H1 (cell line): Measurements from ENCODE around the gene DCANP1. TPM values are rescaled to one million over a fixed set of nuclear protein-coding genes. Genes with fewer than 3 reads are reported as not detected.

Experiments used
- CTCF ChIA-PET: fragments of 300-600 bp; sonication (Branson Sonifier 250); formaldehyde crosslinking; loops from one replicate; lab custom pipeline; 2021; ENCODE audit not compliant: partially characterized antibody; lab: Charles Lee
- POLR2A ChIA-PET: fragments of 300-600 bp; sonication (Branson Sonifier 250); formaldehyde crosslinking; loops from one replicate; lab custom pipeline; 2021; ENCODE audit warnings: inconsistent platforms; ENCODE audit not compliant: partially characterized antibody; lab: Charles Lee
- DNase-seq, 2 experiments: peaks; one replicate each; pipeline versions ENCODE4 v3.0.0 to v3.0.0-alpha.2; 2010 to 2022; ENCODE audit warnings: low spot score in 2 of 2, low read depth in 1 of 2, mixed read lengths in 1 of 2
- FAIRE-seq: peaks from 2 replicates; lab custom pipeline; 2011; peaks lifted over from hg19 to GRCh38; lab: Jason Lieb, UNC
- H2AFZ ChIP-seq: 2 replicates; pipeline ENCODE4 v1.8.1; 2012; ENCODE audit warnings: low read length, inconsistent platforms
- H2AK5ac ChIP-seq: 2 replicates; pipeline ENCODE4 v1.6.1; 2013; ENCODE audit warnings: low read depth, low read length
- H2BK120ac ChIP-seq: replicated peaks from 2 replicates; pipeline ENCODE3; 2013; ENCODE audit warnings: low read depth, low read length, inconsistent platforms
- H2BK12ac ChIP-seq: 2 replicates; pipeline ENCODE4 v1.6.1; 2013; ENCODE audit warnings: low read depth, low read length
- H2BK15ac ChIP-seq: 2 replicates; pipeline ENCODE4 v1.6.1; 2013; ENCODE audit warnings: low read length
- H2BK20ac ChIP-seq: 2 replicates; pipeline ENCODE4 v1.6.1; 2013; ENCODE audit warnings: low read length
- H2BK5ac ChIP-seq: 2 replicates; pipeline ENCODE4 v1.6.1; 2013; ENCODE audit warnings: low read depth, low read length
- H3K14ac ChIP-seq: 2 replicates; pipeline ENCODE4 v1.6.1; 2013; ENCODE audit warnings: inconsistent platforms; ENCODE audit not compliant: insufficient read length
- H3K18ac ChIP-seq: 2 replicates; pipeline ENCODE4 v1.6.1; 2013; ENCODE audit warnings: low read length; ENCODE audit errors: extremely low read depth
- H3K23ac ChIP-seq: 2 replicates; pipeline ENCODE4 v1.6.1; 2013; ENCODE audit warnings: inconsistent platforms; ENCODE audit not compliant: insufficient read length
- H3K23me2 ChIP-seq: 2 replicates; pipeline ENCODE4 v1.6.1; 2013; ENCODE audit warnings: low read depth, low read length
- H3K27ac ChIP-seq: 2 replicates; pipeline ENCODE4 v1.6.1; 2011; ENCODE audit warnings: low read depth, low read length, inconsistent platforms
- H3K27me3 ChIP-seq, 4 experiments: replicated peaks in 1 of 4; 1 replicate in 1 of 4; 2 replicates in 3 of 4; pipeline versions ENCODE4 v1.6.1 to v1.8.1; 2011 to 2013; ENCODE audit warnings: low read length in 3 of 4, mild to moderate bottlenecking in 3 of 4, inconsistent platforms in 2 of 4, mixed read lengths in 2 of 4, moderate library complexity in 1 of 4; ENCODE audit not compliant: control insufficient read depth in 3 of 4, insufficient read depth in 3 of 4; ENCODE audit errors: extremely low read depth in 1 of 4
- H3K36me3 ChIP-seq, 4 experiments: 2 replicates each; pipeline versions ENCODE4 v1.6.1 to v1.8.1; 2011 to 2013; ENCODE audit warnings: mild to moderate bottlenecking in 4 of 4, low read length in 3 of 4, moderate library complexity in 2 of 4, control low read depth in 1 of 4, inconsistent platforms in 1 of 4; ENCODE audit not compliant: insufficient read depth in 4 of 4, control insufficient read depth in 2 of 4
- H3K4ac ChIP-seq: replicated peaks from 2 replicates; pipeline ENCODE3; 2013; ENCODE audit warnings: low read length, low read depth, mixed read lengths, inconsistent platforms; ENCODE audit not compliant: insufficient read length
- H3K4me1 ChIP-seq, 4 experiments: replicated peaks in 1 of 4; 1 replicate in 1 of 4; 2 replicates in 3 of 4; pipeline versions ENCODE4 v1.6.1 to v1.8.1; 2011 to 2013; ENCODE audit warnings: low read length in 3 of 4, inconsistent platforms in 2 of 4, mixed read lengths in 1 of 4; ENCODE audit not compliant: insufficient read depth in 4 of 4, control insufficient read depth in 3 of 4
- H3K4me2 ChIP-seq, 2 experiments: 2 replicates each; pipeline versions ENCODE4 v1.6.1 to v1.8.1; 2011 to 2013; ENCODE audit warnings: low read depth in 2 of 2, low read length in 2 of 2, control low read depth in 1 of 2, inconsistent platforms in 1 of 2, mild to moderate bottlenecking in 1 of 2; ENCODE audit not compliant: insufficient read depth in 1 of 2
- H3K4me3 ChIP-seq, 4 experiments: fragments of 200-600, 300-600 bp in 1 of 4; sonication (generic), shearing (Covaris generic), sonication (Bioruptor Twin) in 1 of 4; 2 replicates each; pipeline versions ENCODE4 v1.5.1 to v1.8.1; 2011 to 2016; ENCODE audit warnings: low read length in 4 of 4, low read depth in 3 of 4, control low read depth in 2 of 4, inconsistent platforms in 2 of 4, mild to moderate bottlenecking in 2 of 4, mixed read lengths in 1 of 4, moderate library complexity in 1 of 4; ENCODE audit not compliant: insufficient read depth in 2 of 4; ENCODE audit errors: extremely low read depth in 1 of 4
- H3K56ac ChIP-seq: replicated peaks from 2 replicates; pipeline ENCODE3; 2013; ENCODE audit warnings: low read depth, mild to moderate bottlenecking, mixed read lengths, low read length, inconsistent platforms; ENCODE audit not compliant: insufficient read length
- H3K79me1 ChIP-seq: 2 replicates; pipeline ENCODE4 v1.6.1; 2013; ENCODE audit warnings: low read depth, low read length, control low read depth
- H3K79me2 ChIP-seq, 2 experiments: 2 replicates each; pipeline versions ENCODE4 v1.6.1 to v1.8.1; 2012 to 2013; ENCODE audit warnings: low read length in 2 of 2, mild to moderate bottlenecking in 2 of 2, inconsistent platforms in 1 of 2; ENCODE audit not compliant: insufficient read depth in 2 of 2, control insufficient read depth in 1 of 2
- H3K9ac ChIP-seq, 4 experiments: replicated peaks in 1 of 4; 1 replicate in 1 of 4; 2 replicates in 3 of 4; pipeline versions ENCODE4 v1.6.1 to v1.8.1; 2011 to 2013; ENCODE audit warnings: low read depth in 3 of 4, low read length in 3 of 4, control low read depth in 2 of 4, mild to moderate bottlenecking in 2 of 4, moderate library complexity in 2 of 4, inconsistent platforms in 1 of 4; ENCODE audit errors: extremely low read depth in 1 of 4
- H3K9me3 ChIP-seq, 2 experiments: 2 replicates each; pipeline versions ENCODE4 v1.6.1 to v1.8.1; 2012 to 2013; ENCODE audit warnings: mild to moderate bottlenecking in 2 of 2, moderate library complexity in 2 of 2, control low read depth in 1 of 2, inconsistent platforms in 1 of 2, low read depth in 1 of 2, low read length in 1 of 2, mixed read lengths in 1 of 2; ENCODE audit not compliant: insufficient read depth in 2 of 2
- H4K20me1 ChIP-seq, 2 experiments: replicated peaks in 1 of 2; 2 replicates each; pipeline versions ENCODE3 to v1.8.1; 2011 to 2013; ENCODE audit warnings: inconsistent platforms in 2 of 2, low read length in 2 of 2, mild to moderate bottlenecking in 1 of 2; ENCODE audit not compliant: insufficient read depth in 2 of 2, control insufficient read depth in 1 of 2
- H4K5ac ChIP-seq: 2 replicates; pipeline ENCODE4 v1.6.1; 2013; ENCODE audit warnings: low read length, low read depth, mixed read lengths, inconsistent platforms; ENCODE audit not compliant: insufficient read length
- H4K8ac ChIP-seq: 2 replicates; pipeline ENCODE4 v1.8.0; 2013; ENCODE audit warnings: mild to moderate bottlenecking, moderate library complexity, low read length, inconsistent platforms; ENCODE audit not compliant: insufficient read depth; ENCODE audit errors: extremely low read depth
- H4K91ac ChIP-seq: replicated peaks from 2 replicates; pipeline ENCODE3; 2013; ENCODE audit warnings: low read length, mixed read lengths, inconsistent platforms; ENCODE audit not compliant: insufficient read length
- BCL11A ChIP-seq, 2 experiments: IDR thresholded peaks; one replicate each; pipeline ENCODE4 v1.6.1; 2011; ENCODE audit warnings: low read depth in 2 of 2, low read length in 2 of 2, mild to moderate bottlenecking in 2 of 2
- CEBPB ChIP-seq: IDR thresholded peaks from 2 replicates; pipeline ENCODE4 v1.6.1; 2012; ENCODE audit warnings: low read depth, low read length
- EGR1 ChIP-seq: IDR thresholded peaks from 2 replicates; pipeline ENCODE4 v1.6.1; 2011; ENCODE audit warnings: low read depth, low read length, borderline replicate concordance
- GABPA ChIP-seq: IDR thresholded peaks from 2 replicates; pipeline ENCODE4 v1.6.1; 2011; ENCODE audit warnings: mild to moderate bottlenecking, low read length, moderate library complexity, borderline replicate concordance; ENCODE audit not compliant: insufficient read depth
- HDAC2 ChIP-seq, 2 experiments: fragments of 300-600 bp in 1 of 2; sonication (generic) in 1 of 2; IDR thresholded peaks; 2 replicates each; pipeline ENCODE4 v1.6.1; 2011 to 2012; ENCODE audit warnings: low read depth in 2 of 2, low read length in 2 of 2, mild to moderate bottlenecking in 2 of 2, moderate library complexity in 2 of 2, borderline replicate concordance in 1 of 2, inconsistent platforms in 1 of 2
- JUN ChIP-seq: IDR thresholded peaks from 2 replicates; pipeline ENCODE4 v1.6.1; 2011; ENCODE audit warnings: low read depth, mild to moderate bottlenecking, improper control_type of control experiment, low read length
- KDM1A ChIP-seq: fragments of 200-600, 300-600 bp; sonication (generic); IDR thresholded peaks from 2 replicates; pipeline ENCODE4 v1.7.1; 2016; ENCODE audit warnings: mild to moderate bottlenecking, low read length, borderline replicate concordance
- POLR2A ChIP-seq, 2 experiments: IDR thresholded peaks; 1 replicate in 1 of 2; 2 replicates in 1 of 2; pipeline ENCODE4 v1.6.1; 2011; ENCODE audit warnings: low read depth in 2 of 2, low read length in 2 of 2, mild to moderate bottlenecking in 2 of 2; ENCODE audit errors: control extremely low read depth in 1 of 2
- TBP ChIP-seq: IDR thresholded peaks from 2 replicates; pipeline ENCODE4 v1.6.1; 2011; ENCODE audit warnings: low read depth, low read length, improper control_type of control experiment
- WGBS, 2 experiments: shearing (Covaris generic) in 1 of 2; methylation state at CpG; one replicate each; pipeline versions ENCODE4 v1.1.6 to v1.1.7; 2013 to 2015; ENCODE audit warnings: low lambda C conversion rate in 2 of 2, mixed read lengths in 2 of 2, inconsistent platforms in 1 of 2, low coverage in 1 of 2, missing lambda C conversion rate in 1 of 2; ENCODE audit not compliant: insufficient replicate concordance in 2 of 2, insufficient coverage in 1 of 2, insufficient read length in 1 of 2; ENCODE audit errors: extremely low coverage in 1 of 2, missing lambda C conversion rate in 1 of 2; 5-methylcytosine and 5-hydroxymethylcytosine counted together
- polyA plus RNA-seq, 7 experiments: library from polyadenylated mRNA; depleted of rRNA in 3 of 7; stranded (reverse) in 5 of 7; unstranded in 2 of 7; fragments of >200 nt in 5 of 7; fragments of 200-250 nt in 2 of 7; gene quantifications; 1 replicate in 5 of 7; 2 replicates in 1 of 7; 4 replicates in 1 of 7; pipeline versions ENCODE4 v1.2.1 to v1.2.3, GENCODE V29; 2011 to 2013; ENCODE audit warnings: missing spikeins in 2 of 7, mixed read lengths in 2 of 7
- total RNA-seq: library from RNA; stranded (reverse); fragmentation: NEBNext Ultra II Directional; extraction: Animal tissue kit (Norgen Biotek cat#: 25700); gene quantifications from 2 replicates; pipeline ENCODE4 v1.2.1, GENCODE V29; 2021
- TF ChIP-seq, protein P1 (sequence below): IDR thresholded peaks from 2 replicates; pipeline ENCODE4 v1.6.1; 2012; ENCODE audit warnings: inconsistent platforms
- TF ChIP-seq, protein P2 (sequence below), 3 experiments: IDR thresholded peaks; 1 replicate in 2 of 3; 2 replicates in 1 of 3; pipeline versions ENCODE4 v1.5.1 to v1.6.1; 2011; ENCODE audit warnings: low read length in 3 of 3, mild to moderate bottlenecking in 3 of 3, inconsistent platforms in 2 of 3, low read depth in 1 of 3, moderate library complexity in 1 of 3; ENCODE audit not compliant: insufficient read depth in 1 of 3; ENCODE audit errors: control extremely low read depth in 1 of 3

DCANP1 gene
- total and polyA plus RNA-seq, 2 of the 8 experiments (the other 6 are each of a cell fraction or from before 2014, with no cell fraction given), result not detected

DNA sequence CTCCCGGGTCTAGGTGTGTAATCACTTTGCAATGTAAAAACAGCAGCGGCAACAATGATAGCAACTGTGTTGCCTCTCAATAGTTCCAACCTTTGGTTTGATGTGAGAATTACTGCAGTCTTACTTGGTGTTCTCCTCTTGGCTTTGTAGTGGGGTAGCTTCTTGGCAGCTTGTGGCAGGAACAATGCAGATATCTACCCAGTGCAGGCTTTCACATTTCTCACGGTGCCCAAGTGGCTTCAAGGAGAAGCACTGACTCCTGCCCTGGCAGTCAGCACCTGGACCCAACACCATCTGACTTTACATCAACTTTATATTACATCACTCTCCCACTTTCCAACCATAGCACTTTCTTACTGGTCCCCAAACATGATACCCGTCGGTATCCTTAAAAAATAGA, 33.4 kb upstream of the DCANP1 start:
- peaks cover 14 to 84% (median 71%) of the 10 kb centered on the region in 4 experiments for H3K27me3 ChIP-seq
- POLR2A ChIA-PET, result no interaction called here
- TF ChIP-seq CEBPB (no peak), EGR1 (no peak), JUN (no peak), BCL11A (IDR thresholded peaks at IDR 0.05; ENCODE audit: low read depth in 2 of 2, low read length in 2 of 2) (no peak), KDM1A (no peak), GABPA (no peak), POLR2A (IDR thresholded peaks at IDR 0.05; ENCODE audit: control extremely low read depth in 1 of 2, low read depth in 2 of 2, low read length in 2 of 2) (no peak), TBP (no peak), HDAC2 (IDR thresholded peaks at IDR 0.05; ENCODE audit: borderline replicate concordance in 1 of 2, low read depth in 2 of 2, low read length in 2 of 2) (no peak)
- TF ChIP-seq, protein P1, sequence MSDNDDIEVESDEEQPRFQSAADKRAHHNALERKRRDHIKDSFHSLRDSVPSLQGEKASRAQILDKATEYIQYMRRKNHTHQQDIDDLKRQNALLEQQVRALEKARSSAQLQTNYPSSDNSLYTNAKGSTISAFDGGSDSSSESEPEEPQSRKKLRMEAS, result no peak
- TF ChIP-seq, protein P2, sequence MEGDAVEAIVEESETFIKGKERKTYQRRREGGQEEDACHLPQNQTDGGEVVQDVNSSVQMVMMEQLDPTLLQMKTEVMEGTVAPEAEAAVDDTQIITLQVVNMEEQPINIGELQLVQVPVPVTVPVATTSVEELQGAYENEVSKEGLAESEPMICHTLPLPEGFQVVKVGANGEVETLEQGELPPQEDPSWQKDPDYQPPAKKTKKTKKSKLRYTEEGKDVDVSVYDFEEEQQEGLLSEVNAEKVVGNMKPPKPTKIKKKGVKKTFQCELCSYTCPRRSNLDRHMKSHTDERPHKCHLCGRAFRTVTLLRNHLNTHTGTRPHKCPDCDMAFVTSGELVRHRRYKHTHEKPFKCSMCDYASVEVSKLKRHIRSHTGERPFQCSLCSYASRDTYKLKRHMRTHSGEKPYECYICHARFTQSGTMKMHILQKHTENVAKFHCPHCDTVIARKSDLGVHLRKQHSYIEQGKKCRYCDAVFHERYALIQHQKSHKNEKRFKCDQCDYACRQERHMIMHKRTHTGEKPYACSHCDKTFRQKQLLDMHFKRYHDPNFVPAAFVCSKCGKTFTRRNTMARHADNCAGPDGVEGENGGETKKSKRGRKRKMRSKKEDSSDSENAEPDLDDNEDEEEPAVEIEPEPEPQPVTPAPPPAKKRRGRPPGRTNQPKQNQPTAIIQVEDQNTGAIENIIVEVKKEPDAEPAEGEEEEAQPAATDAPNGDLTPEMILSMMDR (IDR thresholded peaks at IDR 0.05; ENCODE audit: control extremely low read depth in 1 of 3, insufficient read depth in 1 of 3, low read depth in 1 of 3, low read length in 3 of 3), result no peak

More for the DNA sequence above, 33.4 kb upstream of the DCANP1 start:
- no peak for DNase-seq
- Histone ChIP-seq H3K4me3 (no peak overlapping the region), H4K5ac (no peak overlapping the region), H2BK20ac (no peak overlapping the region), H3K4me1 (peaks cover 0 to 24% (median 14%) of the 10 kb centered on the region in 4 experiments; a peak in 6 of 7 replicates), H3K27ac (no peak overlapping the region), H3K9ac (no peak overlapping the region), H4K91ac (no peak overlapping the region), H3K9me3 (no peaks in the 10 kb centered on the region), H3K56ac (no peak overlapping the region), H3K23ac (no peak overlapping the region), H3K14ac (no peak overlapping the region), H4K20me1 (peaks cover 2 to 15% of the 10 kb centered on the region in 2 experiments), H3K18ac (no peak overlapping the region), H2AFZ (no peak overlapping the region), H3K79me1 (no peaks in the 10 kb centered on the region), H2BK120ac (no peak overlapping the region), H2BK5ac (no peak overlapping the region), H2BK12ac (no peak overlapping the region), H2AK5ac (no peak overlapping the region), H3K36me3 (no peaks in the 10 kb centered on the region), H3K4ac (no peak overlapping the region), H4K8ac (no peak overlapping the region), H3K23me2 (peaks cover 6% of the 10 kb centered on the region; the same call in 1 of the 2 replicates), H2BK15ac (no peak overlapping the region), H3K4me2 (no peak overlapping the region), H3K79me2 (no peaks in the 10 kb centered on the region)
- WGBS, 2 experiments, result 83% methylated on average over 5 of the region's 5 CpGs; no CpG with 5 or more reads in 1 of the 2 experiments
- no peak for FAIRE-seq
- CTCF ChIA-PET, result interaction anchor here (1.1 to 9.3 kb wide), 11 partner anchors 10 to 354 kb away, joined by 3 to 122 read pairs (median 5); partner anchors contain the start of gene SLC25A48
